CD4-positive, alpha-beta T cell treated with Interleukin-6 at 100 ng/mL for 8 hours (primary cell): ENCODE results near the gene SMIM10.
"Not testable (repeated sequence)": the region's sequence is repeated elsewhere in the genome, so short reads cannot be mapped to it uniquely, and the experiment has no call there.

ENCODE experiments used
- DNase-seq: peaks from one replicate; pipeline ENCODE4 v3.0.0-alpha.2; 2020; ENCODE audit warnings: mixed read lengths, low spot score

Gene SMIM10

DNA sequence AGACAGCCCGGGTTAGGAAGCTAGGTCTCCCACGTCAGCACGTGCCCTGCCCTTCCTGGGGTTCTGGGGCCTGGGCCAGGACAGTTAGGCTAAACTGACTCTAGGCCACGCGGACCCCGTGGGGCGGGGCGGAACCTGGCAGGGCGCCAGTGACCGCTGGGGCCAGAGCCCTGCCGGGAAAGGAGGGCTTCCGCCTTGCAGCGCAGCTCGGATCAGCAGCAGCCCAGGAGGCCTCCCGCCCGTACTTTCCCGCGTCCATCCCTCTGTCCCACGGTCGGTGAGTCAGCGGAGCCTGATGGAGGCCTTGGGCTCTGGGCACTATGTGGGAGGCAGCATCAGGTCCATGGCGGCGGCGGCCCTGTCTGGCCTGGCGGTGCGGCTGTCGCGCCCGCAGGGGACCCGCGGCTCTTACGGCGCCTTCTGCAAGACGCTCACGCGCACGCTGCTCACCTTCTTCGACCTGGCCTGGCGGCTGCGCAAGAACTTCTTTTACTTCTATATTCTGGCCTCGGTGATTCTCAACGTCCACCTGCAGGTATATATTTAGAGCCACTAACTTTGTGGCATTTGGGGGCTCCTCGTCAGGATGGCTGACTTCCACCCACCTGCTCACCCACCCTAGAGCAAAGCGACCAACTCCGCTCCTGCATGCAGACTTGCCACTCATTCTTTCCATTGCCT lies at the start of gene SMIM10:
SMIM10 (plus strand) TSS at position 191 of the 681 bp plus-strand sequence; CDS start at position 296, 105 bp downstream.
- DNase-seq: no peak

- not testable (repeated sequence) for DNase-seq
These were observed 44.4 kb upstream of the SMIM10 start for GRCh38 chrX:134946364-134946763.

DNA sequence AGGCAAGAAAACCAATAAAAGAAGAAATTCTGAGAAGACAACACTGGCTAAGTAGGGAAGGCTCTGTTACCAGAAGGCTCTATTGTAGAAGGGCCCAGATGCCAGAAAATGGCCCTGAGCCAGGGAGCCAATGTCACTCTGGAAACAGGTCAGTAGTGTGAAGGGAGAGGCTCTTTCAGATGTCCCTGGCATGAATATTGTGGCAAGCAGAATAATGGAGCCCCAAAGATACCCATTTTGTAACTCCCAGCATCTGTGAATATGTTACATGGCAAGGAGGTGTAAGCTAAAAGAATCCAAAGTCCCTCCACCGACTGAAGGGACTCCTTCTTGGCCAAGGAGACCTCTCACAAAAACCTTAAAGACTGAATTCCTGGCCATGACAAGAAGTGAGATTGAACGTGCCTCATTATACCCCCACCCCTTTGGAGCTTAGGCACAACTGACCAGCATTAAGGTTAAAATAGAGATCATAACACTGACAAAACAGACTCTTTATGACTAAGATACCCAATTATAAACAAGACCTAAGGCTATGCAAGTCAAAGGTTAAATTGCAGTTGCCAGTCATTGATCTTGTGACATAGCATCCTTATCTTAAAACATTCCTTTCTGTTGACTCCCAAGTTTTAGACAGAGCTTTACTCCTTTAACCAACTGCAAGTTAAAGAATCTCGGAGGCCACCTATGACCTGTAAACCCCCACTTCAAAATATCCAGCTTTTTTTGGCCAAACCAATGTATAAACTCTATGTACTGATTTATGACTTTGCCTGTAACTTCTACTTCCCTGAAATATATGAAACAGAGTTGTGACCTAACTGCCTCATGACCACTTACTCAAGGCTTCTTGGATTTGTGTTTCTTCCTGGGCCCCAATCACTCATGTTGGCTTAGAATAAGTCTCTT lies 42.2 kb upstream of the SMIM10 start:
- no peak for DNase-seq

DNA sequence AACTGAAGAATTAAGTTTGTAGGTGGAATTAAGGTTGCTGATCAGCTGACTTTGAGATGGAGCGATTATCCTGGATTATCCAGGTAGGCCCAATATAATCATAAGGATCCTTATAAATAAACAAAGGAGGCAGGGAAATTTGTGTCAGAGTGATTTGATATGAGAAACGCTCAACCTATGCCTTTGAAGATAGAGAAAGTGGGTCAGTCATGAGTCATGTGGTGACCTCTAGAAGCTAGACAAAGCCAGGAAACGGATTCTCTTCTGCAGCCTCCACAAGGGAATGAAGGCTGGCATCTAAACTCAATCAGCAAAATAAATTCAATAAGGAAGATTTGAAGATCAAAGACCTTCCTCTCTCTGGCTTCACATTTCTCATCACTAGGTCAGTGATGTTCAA lies 41.5 kb upstream of the SMIM10 start:
- DNase-seq: no peak

GRCh38 chrX:134957836-134958235 lies 33.0 kb upstream of the SMIM10 start:
- no peak for DNase-seq

GRCh38 chrX:134960366-134960765 lies 30.4 kb upstream of the SMIM10 start:
- DNase-seq: not testable (repeated sequence)

DNA sequence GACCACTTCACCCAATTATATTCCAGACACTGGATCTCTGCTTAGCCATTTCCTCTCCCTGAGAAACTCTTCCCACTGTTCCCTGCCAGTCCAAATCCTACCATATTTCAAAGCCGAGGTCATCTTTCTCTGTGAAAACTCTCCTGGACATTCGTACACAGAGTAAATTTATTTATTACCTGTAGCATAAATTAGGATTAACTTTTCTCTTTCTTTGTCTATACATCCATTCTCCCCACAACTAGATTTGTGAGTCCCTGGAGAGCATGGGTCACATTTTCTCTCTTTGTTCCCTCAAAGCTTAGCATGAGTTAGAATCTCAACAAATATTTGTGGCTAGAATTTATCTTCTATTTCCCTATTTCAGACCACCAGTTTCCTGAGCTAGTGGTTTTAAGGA lies 27.8 kb upstream of the SMIM10 start:
- no peak for DNase-seq

DNA sequence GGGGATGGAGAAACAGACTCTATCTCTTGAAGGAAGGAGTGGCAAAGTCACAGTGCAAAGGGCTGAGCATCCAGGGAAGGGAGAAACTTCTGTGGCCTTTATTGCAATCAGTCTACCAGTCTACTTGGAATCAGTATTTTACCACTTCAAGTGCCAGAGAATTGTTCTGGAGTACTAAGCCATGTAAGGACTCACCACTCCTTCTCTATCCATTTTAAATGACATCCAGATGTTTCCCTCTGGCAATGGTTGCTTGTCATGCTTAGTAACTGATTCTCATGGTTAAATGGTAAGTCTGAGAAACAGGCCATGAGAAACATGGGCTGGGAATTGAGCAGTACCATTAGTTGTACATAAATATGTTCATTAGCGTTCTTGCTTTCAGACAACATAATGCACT lies 21.1 kb upstream of the SMIM10 start:
- DNase-seq: no peak

- DNase-seq: no peak
These were observed 18.9 kb upstream of the SMIM10 start for GRCh38 chrX:134971926-134972325.

DNA sequence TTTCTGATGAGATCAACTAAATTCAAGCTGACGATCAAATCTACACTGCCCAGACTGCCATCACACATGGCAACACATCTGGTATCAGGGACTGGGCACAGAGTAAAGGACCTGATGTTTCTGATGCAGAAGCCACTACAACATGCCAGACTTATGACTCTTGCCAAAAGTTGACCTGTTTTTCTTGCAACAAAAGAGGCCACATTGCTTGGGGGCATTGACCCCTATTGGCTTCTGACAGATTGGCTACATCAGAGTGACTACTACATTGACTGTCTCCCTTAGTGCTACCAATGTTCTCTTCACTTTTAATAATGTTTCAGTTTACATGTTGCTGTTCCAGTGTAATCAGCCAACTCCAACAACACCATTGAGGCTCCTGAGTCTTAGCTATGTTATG lies 15.3 kb upstream of the SMIM10 start:
- DNase-seq: no peak

DNA sequence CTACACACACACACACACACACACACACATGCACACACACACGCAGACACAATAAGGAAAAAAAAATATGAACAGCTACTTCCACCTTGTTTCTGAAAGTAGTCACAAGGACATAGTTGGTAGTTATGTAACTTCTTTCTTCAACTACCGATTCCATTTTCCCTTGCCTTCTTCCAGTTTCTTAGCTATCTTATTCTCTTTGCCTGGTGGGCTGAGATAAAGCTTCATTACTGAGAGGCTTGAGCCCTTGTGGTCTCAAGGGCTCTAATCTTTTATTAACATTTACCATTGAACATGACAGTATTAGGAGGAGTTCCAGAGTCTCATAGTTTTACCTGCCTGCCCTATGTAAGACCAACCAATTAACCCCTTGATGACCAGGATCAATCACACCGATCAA lies 8.9 kb upstream of the SMIM10 start:
- DNase-seq: no peak

DNA sequence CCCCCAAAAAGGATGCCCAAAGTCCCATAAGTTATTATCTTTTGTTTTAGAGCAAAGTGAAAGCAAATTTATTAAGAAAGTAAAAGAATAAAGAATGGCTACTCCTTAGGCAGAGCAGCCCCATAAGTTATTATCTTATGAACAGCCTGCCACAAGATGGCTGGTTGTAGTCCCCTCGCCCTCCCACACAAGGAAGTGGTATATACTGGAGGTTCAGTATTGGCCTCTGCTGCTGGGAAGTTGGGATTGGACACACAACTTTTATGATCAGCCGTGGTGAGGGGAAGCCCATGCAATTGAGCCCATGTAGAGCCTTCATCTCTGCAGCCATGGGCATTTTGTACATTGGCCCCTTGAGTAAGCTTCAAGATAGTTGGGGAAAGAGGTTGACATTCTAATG lies 8.0 kb upstream of the SMIM10 start:
- DNase-seq: no peak

DNA sequence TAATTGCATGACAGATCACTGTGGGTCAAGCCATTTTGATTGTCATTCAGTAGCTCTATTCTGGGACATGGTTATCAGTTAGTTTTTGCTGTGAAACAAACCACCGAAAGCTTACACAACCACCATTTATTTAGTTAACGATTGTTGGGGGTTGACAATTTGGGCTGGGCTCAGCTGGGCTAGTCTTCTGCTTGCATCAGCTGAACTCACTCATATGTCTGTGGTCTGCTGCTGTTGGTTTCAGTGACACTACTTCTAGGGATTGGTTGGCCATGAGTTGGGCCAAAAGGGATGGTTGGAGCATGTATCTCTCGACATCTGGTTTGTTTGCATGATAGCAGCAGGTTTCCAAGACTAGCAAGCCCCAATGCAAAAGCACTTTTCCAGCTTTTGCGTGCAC lies 5.3 kb upstream of the SMIM10 start:
- DNase-seq: no peak

- no peak for DNase-seq
These were observed 353 bp upstream of the SMIM10 start for GRCh38 chrX:134990475-134990800.

DNA sequence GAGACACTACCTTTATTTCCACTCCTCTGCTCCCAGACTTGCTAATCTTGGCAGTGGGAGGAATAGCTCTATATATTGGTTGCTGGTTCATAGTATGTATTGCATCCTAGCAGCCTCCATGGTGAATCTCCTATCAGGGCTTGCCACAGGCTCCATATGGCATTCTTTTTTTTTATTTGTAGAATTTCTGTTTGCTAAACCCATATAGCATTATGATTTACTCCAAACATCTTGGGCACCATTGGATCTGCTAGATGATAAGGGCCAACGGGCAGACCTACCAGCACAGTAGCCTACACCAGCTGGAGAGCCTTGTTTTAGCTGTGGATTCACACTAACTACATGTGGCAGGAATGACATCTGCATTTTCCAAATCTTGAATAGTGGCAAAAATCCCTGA lies 6.9 kb downstream of the SMIM10 start:
- DNase-seq: no peak

- DNase-seq: no peak
These were observed 7.5 kb downstream of the SMIM10 start for GRCh38 chrX:134998246-134998645.

- DNase-seq: no peak
These were observed 8.7 kb downstream of the SMIM10 start for GRCh38 chrX:134999469-134999868.

- no peak for DNase-seq
These were observed 9.7 kb downstream of the SMIM10 start for GRCh38 chrX:135000516-135000915.

- peak; percentile 87 for DNase-seq
These were observed 13.3 kb downstream of the SMIM10 start for GRCh38 chrX:135003876-135004623.

GRCh38 chrX:135006187-135006586 lies 15.4 kb downstream of the SMIM10 start:
- DNase-seq: no peak

DNA sequence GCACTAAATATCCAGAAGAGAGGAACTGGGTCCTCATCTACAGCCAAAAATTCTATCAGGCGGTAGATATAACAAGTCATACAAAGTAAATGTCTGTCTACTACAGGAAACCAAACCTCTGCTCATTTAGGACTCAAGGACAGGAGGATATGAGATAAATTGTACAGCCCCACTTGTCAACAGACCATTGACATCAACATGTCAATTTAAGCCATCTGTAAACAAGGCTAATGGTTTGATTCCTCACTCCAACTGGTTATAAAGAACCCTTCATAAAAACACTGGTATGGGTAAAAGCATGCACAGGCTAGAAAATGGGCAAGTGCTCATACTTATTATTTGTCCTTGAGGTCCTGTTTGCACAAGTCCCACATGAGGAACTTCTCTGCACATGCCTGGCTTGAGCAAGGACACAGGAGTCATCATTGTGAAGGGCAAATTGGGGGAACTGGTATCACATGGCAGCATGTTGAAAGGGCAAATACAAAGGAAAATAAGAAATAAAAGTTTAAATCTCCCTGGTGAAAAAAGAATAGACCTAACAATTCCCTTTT lies 18.3 kb downstream of the SMIM10 start:
- DNase-seq: no peak

- DNase-seq: no peak
These were observed 19.0 kb downstream of the SMIM10 start for GRCh38 chrX:135009838-135010237.
